Testis (tissue), 2 donors: ENCODE results near the gene MMP24.

ENCODE experiments used
- CTCF ChIP-seq, 3 experiments: fragments of 450-650 bp in 2 of 3; fragments of 200-600 bp in 1 of 3; sonication (generic) in 1 of 3; IDR thresholded peaks; one replicate each; pipeline ENCODE4 v1.5.1; 2016 to 2019; ENCODE audit warnings: antibody characterized with exemption in 3 of 3, mild to moderate bottlenecking in 2 of 3, moderate library complexity in 1 of 3
- POLR2A ChIP-seq: fragments of 450-650 bp; IDR thresholded peaks from one replicate; pipeline ENCODE4 v1.6.1; 2017; ENCODE audit warnings: antibody characterized with exemption, mild to moderate bottlenecking, moderate library complexity

- no peak for TF ChIP-seq CTCF (IDR thresholded peaks at IDR 0.05)
- no peak for TF ChIP-seq POLR2A
Measured at GRCh38 chr20:35302421-35303335, 76.2 kb downstream of the MMP24 start.
